SKM-1 (cell line): ENCODE measurements around the gene TMEM154.

Source experiments
- DNase-seq: peaks from one replicate; lab custom pipeline; 2025; ENCODE audit not compliant: unreplicated experiment; lab: John Stamatoyannopoulos, UW

The TMEM154 gene

GRCh38 chr4:152634110-152634760 is 45.6 kb downstream of the TMEM154 start:
- no peak for DNase-seq

GRCh38 chr4:152633118-152633517 is 46.7 kb downstream of the TMEM154 start:
- DNase-seq, result no peak

- no peak for DNase-seq
These were observed 49.5 kb downstream of the TMEM154 start for GRCh38 chr4:152630324-152630723.

GRCh38 chr4:152629908-152630307 is 49.9 kb downstream of the TMEM154 start:
- DNase-seq, result no peak

- no peak for DNase-seq
These were observed 51.7 kb downstream of the TMEM154 start for GRCh38 chr4:152628128-152628527.

- DNase-seq, result no peak
These were observed 53.0 kb downstream of the TMEM154 start for GRCh38 chr4:152626790-152627189.

GRCh38 chr4:152620915-152621314 is 58.9 kb downstream of the TMEM154 start:
- DNase-seq, result no peak

GRCh38 chr4:152620218-152620617 is 59.6 kb downstream of the TMEM154 start:
- DNase-seq, result no peak

- no peak for DNase-seq
These were observed 60.2 kb downstream of the TMEM154 start for GRCh38 chr4:152619556-152619955.

GRCh38 chr4:152618971-152619370 is 60.8 kb downstream of the TMEM154 start:
- DNase-seq, result no peak

GRCh38 chr4:152616804-152617203 is 63.0 kb downstream of the TMEM154 start:
- no peak for DNase-seq

- no peak for DNase-seq
These were observed 65.7 kb downstream of the TMEM154 start for GRCh38 chr4:152613841-152614721.

- no peak for DNase-seq
These were observed 66.4 kb downstream of the TMEM154 start for GRCh38 chr4:152613351-152613750.

GRCh38 chr4:152610131-152610530 is 69.7 kb downstream of the TMEM154 start:
- DNase-seq, result no peak

GRCh38 chr4:152609481-152609880 is 70.3 kb downstream of the TMEM154 start:
- no peak for DNase-seq

- DNase-seq, result no peak
These were observed 72.6 kb downstream of the TMEM154 start for GRCh38 chr4:152607178-152607577.

- no peak for DNase-seq
These were observed 73.0 kb downstream of the TMEM154 start for GRCh38 chr4:152606753-152607152.

GRCh38 chr4:152605641-152606335 is 74.0 kb downstream of the TMEM154 start:
- no peak for DNase-seq

- DNase-seq, result no peak
These were observed 74.8 kb downstream of the TMEM154 start for GRCh38 chr4:152605031-152605430.

- no peak for DNase-seq
These were observed 78.6 kb downstream of the TMEM154 start for GRCh38 chr4:152601156-152601555.

GRCh38 chr4:152599636-152600035 is 80.2 kb downstream of the TMEM154 start:
- no peak for DNase-seq

- DNase-seq, result no peak
These were observed 80.7 kb downstream of the TMEM154 start for GRCh38 chr4:152599095-152599494.
